Caco-2 (cell line): Measurements from ENCODE around the gene UBE2K. TPM values are rescaled to one million over a fixed set of nuclear protein-coding genes. Genes with fewer than 3 reads are reported as not detected.
"Not testable (repeated sequence)": the region's sequence is repeated elsewhere in the genome, so short reads cannot be mapped to it uniquely, and the experiment has no call there.

Experiments
- BruUV-seq: library from RNA; stranded (reverse); fragments of 400-500 nt; replicated peaks from 2 replicates; lab custom pipeline; 2021; lab: Mats Ljungman, UMichigan
- CTCF ChIA-PET: fragments of 300-600 bp; sonication (Branson Sonifier 250); formaldehyde crosslinking; loops from one replicate; lab custom pipeline; 2022; ENCODE audit warnings: antibody characterized with exemption; lab: Charles Lee
- POLR2A ChIA-PET: fragments of 300-600 bp; sonication (Branson Sonifier 250); formaldehyde crosslinking; loops from one replicate; lab custom pipeline; 2022; ENCODE audit warnings: antibody characterized with exemption; lab: Charles Lee
- DNase-seq, 2 experiments: peaks; one replicate each; pipeline versions ENCODE4 v3.0.0 to v3.0.0-alpha.2; 2020 to 2022
- H3K27me3 ChIP-seq: replicated peaks from 2 replicates; pipeline ENCODE4 v1.6.0; 2011; ENCODE audit warnings: low read length; ENCODE audit not compliant: control insufficient read depth, insufficient read depth
- H3K36me3 ChIP-seq: 2 replicates; pipeline ENCODE4 v1.5.1; 2011; ENCODE audit warnings: low read length; ENCODE audit not compliant: control insufficient read depth, insufficient read depth
- H3K4me1 ChIP-seq: fragments of 250-450 bp; sonication (Bioruptor Pico); 2 replicates; pipeline ENCODE4 v1.5.1; 2020; ENCODE audit warnings: mild to moderate bottlenecking
- H3K4me3 ChIP-seq: 2 replicates; pipeline ENCODE4 v1.5.1; 2011; ENCODE audit warnings: low read depth, mild to moderate bottlenecking, control low read depth, low read length
- H3K9me3 ChIP-seq: fragments of 250-450 bp; sonication (Bioruptor Pico); 2 replicates; pipeline ENCODE4 v1.5.1; 2020; ENCODE audit warnings: mild to moderate bottlenecking, moderate library complexity
- H3K27ac Mint-ChIP-seq: one replicate; pipeline ENCODE4 v1.8.0; 2022; ENCODE audit warnings: mixed read lengths; ENCODE audit not compliant: unreplicated experiment
- H3K27me3 Mint-ChIP-seq: one replicate; pipeline ENCODE4 v1.8.0; 2022; ENCODE audit warnings: mixed read lengths; ENCODE audit not compliant: insufficient read depth, unreplicated experiment
- H3K36me3 Mint-ChIP-seq: one replicate; pipeline ENCODE4 v1.8.0; 2022; ENCODE audit warnings: mild to moderate bottlenecking, mixed read lengths; ENCODE audit not compliant: insufficient read depth, unreplicated experiment
- H3K4me1 Mint-ChIP-seq: one replicate; pipeline ENCODE4 v1.8.0; 2022; ENCODE audit warnings: low read depth, mixed read lengths; ENCODE audit not compliant: unreplicated experiment
- H3K4me3 Mint-ChIP-seq: one replicate; pipeline ENCODE4 v1.8.0; 2022; ENCODE audit warnings: mild to moderate bottlenecking, moderate library complexity, mixed read lengths; ENCODE audit not compliant: unreplicated experiment
- H3K9me3 Mint-ChIP-seq: one replicate; pipeline ENCODE4 v1.8.0; 2022; ENCODE audit warnings: mixed read lengths; ENCODE audit not compliant: unreplicated experiment
- CTCF ChIP-seq, 2 experiments: fragments of 200-600 bp in 1 of 2; IDR thresholded peaks; 1 replicate in 1 of 2; 2 replicates in 1 of 2; pipeline versions ENCODE4 v1.5.1 to v1.8.0; 2011 to 2022; ENCODE audit warnings: antibody characterized with exemption in 1 of 2, control low read depth in 1 of 2, inconsistent platforms in 1 of 2, low read depth in 1 of 2, low read length in 1 of 2, mild to moderate bottlenecking in 1 of 2, moderate library complexity in 1 of 2; ENCODE audit not compliant: insufficient read depth in 1 of 2, severe bottlenecking in 1 of 2, unreplicated experiment in 1 of 2
- intact Hi-C: fragments of 100-400 bp; cut with micrococcal nuclease; formaldehyde crosslinking; loops from one replicate; pipeline ENCODE4 v1.10.0; 2022; ENCODE audit not compliant: unreplicated experiment
- total RNA-seq: library from RNA; stranded (reverse); gene quantifications from 2 replicates; pipeline ENCODE4 v1.2.3, GENCODE V29; 2022

The UBE2K gene
- total RNA-seq, 1 experiment from 2014 or later, result 141 TPM

- Mint-ChIP-seq H3K27me3 (no peaks in the 10 kb centered on the region), H3K4me1 (no peaks in the 10 kb centered on the region), H3K36me3 (no peaks in the 10 kb centered on the region), H3K27ac (no peak overlapping the region), H3K4me3 (no peak overlapping the region), H3K9me3 (no peaks in the 10 kb centered on the region)
- CTCF ChIA-PET, result no interaction called here
- no peak overlapping the region for H3K4me3 ChIP-seq
- DNase-seq, result no peak
- no peaks in the 10 kb centered on the region for H3K27me3 ChIP-seq
- peaks cover 4% of the 10 kb centered on the region; the same call in 1 of the 2 replicates for H3K4me1 ChIP-seq
- no peak for TF ChIP-seq CTCF (IDR thresholded peaks at IDR 0.05; ENCODE audit: insufficient read depth in 1 of 2, low read depth in 1 of 2, low read length in 1 of 2, severe bottlenecking in 1 of 2, unreplicated experiment in 1 of 2)
- POLR2A ChIA-PET, result no interaction called here
- no TSS peak for BruUV-seq
- intact Hi-C loops, result no loop called here
- H3K36me3 ChIP-seq, result no peaks in the 10 kb centered on the region
- no peaks in the 10 kb centered on the region for H3K9me3 ChIP-seq
Observed at GRCh38 chr4:39655211-39655610, 42.7 kb upstream of the UBE2K start.

GRCh38 chr4:39655876-39656275, 42.1 kb upstream of the UBE2K start:
- intact Hi-C loops, result no loop called here
- Histone ChIP-seq H3K9me3 (no peaks in the 10 kb centered on the region), H3K27me3 (no peaks in the 10 kb centered on the region), H3K4me1 (peaks cover 4% of the 10 kb centered on the region; the same call in 1 of the 2 replicates), H3K36me3 (no peaks in the 10 kb centered on the region), H3K4me3 (no peak overlapping the region)
- no peak for DNase-seq
- H3K36me3 Mint-ChIP-seq, result no peaks in the 10 kb centered on the region
- CTCF ChIA-PET, result no interaction called here
- H3K27ac Mint-ChIP-seq, result no peak overlapping the region
- POLR2A ChIA-PET, result no interaction called here
- no TSS peak for BruUV-seq
- H3K4me1 Mint-ChIP-seq, result no peaks in the 10 kb centered on the region
- H3K27me3 Mint-ChIP-seq, result no peaks in the 10 kb centered on the region
- no peak for TF ChIP-seq CTCF (IDR thresholded peaks at IDR 0.05; ENCODE audit: insufficient read depth in 1 of 2, low read depth in 1 of 2, low read length in 1 of 2, severe bottlenecking in 1 of 2, unreplicated experiment in 1 of 2)
- no peaks in the 10 kb centered on the region for H3K9me3 Mint-ChIP-seq
- no peak overlapping the region for H3K4me3 Mint-ChIP-seq

- H3K4me1 Mint-ChIP-seq, DNase-seq, BruUV-seq, POLR2A ChIA-PET, H3K36me3 ChIP-seq, H3K36me3 Mint-ChIP-seq, H3K9me3 ChIP-seq, H3K4me3 ChIP-seq, H3K4me3 Mint-ChIP-seq, intact Hi-C loops, CTCF ChIA-PET, H3K27me3 Mint-ChIP-seq, H3K9me3 Mint-ChIP-seq, H3K27me3 ChIP-seq, H3K27ac Mint-ChIP-seq, H3K4me1 ChIP-seq: not testable (repeated sequence)
Observed at GRCh38 chr4:39656638-39657037, 41.3 kb upstream of the UBE2K start.

GRCh38 chr4:39657465-39657864, 40.5 kb upstream of the UBE2K start:
- CTCF ChIA-PET, result no interaction called here
- intact Hi-C loops, result no loop called here
- Histone ChIP-seq H3K4me3 (no peak overlapping the region), H3K27me3 (no peaks in the 10 kb centered on the region), H3K36me3 (no peaks in the 10 kb centered on the region), H3K4me1 (no peaks in the 10 kb centered on the region), H3K9me3 (no peaks in the 10 kb centered on the region)
- Mint-ChIP-seq H3K27me3 (no peaks in the 10 kb centered on the region), H3K9me3 (no peaks in the 10 kb centered on the region), H3K4me3 (no peak overlapping the region), H3K4me1 (no peaks in the 10 kb centered on the region), H3K27ac (no peak overlapping the region), H3K36me3 (no peaks in the 10 kb centered on the region)
- no peak for DNase-seq
- POLR2A ChIA-PET, result no interaction called here
- BruUV-seq, result no TSS peak
- no peak for TF ChIP-seq CTCF (IDR thresholded peaks at IDR 0.05; ENCODE audit: insufficient read depth in 1 of 2, low read depth in 1 of 2, low read length in 1 of 2, severe bottlenecking in 1 of 2, unreplicated experiment in 1 of 2)
